GM10847 (cell line): ENCODE measurements around the gene RNU4-1.

Experiments
- POLR2A ChIP-seq: IDR thresholded peaks from 2 replicates; pipeline ENCODE4 v1.6.1; 2011; ENCODE audit not compliant: insufficient read length; ENCODE audit errors: extremely low read depth

RNU4-1 gene

GRCh38 chr12:120292661-120293531, at the start of gene RNU4-1:
Gene RNU4-1 (minus strand): TSS chr12:120293237.
- peak; percentile 99 for TF ChIP-seq POLR2A

- no peak for TF ChIP-seq POLR2A
Measured at GRCh38 chr12:120342175-120343038, 49.4 kb upstream of the RNU4-1 start.

- no peak for TF ChIP-seq POLR2A
Measured at GRCh38 chr12:120339256-120339655, 46.2 kb upstream of the RNU4-1 start.

GRCh38 chr12:120337730-120338129, 44.7 kb upstream of the RNU4-1 start:
- TF ChIP-seq POLR2A: no peak

- no peak for TF ChIP-seq POLR2A
Measured at GRCh38 chr12:120332523-120332922, 39.5 kb upstream of the RNU4-1 start.

- TF ChIP-seq POLR2A: no peak
Measured at GRCh38 chr12:120332041-120332440, 39.0 kb upstream of the RNU4-1 start.

- no peak for TF ChIP-seq POLR2A
Measured at GRCh38 chr12:120331390-120331789, 38.4 kb upstream of the RNU4-1 start.

- no peak for TF ChIP-seq POLR2A
Measured at GRCh38 chr12:120328228-120328627, 35.2 kb upstream of the RNU4-1 start.

GRCh38 chr12:120327593-120327992, 34.6 kb upstream of the RNU4-1 start, which contains the start of gene PLA2G1B:
Gene PLA2G1B (minus strand): TSS chr12:120327779. CDS start chr12:120327753, 26 bp downstream.
- no peak for TF ChIP-seq POLR2A

- TF ChIP-seq POLR2A: no peak
Measured at GRCh38 chr12:120324841-120325417, 31.9 kb upstream of the RNU4-1 start.

GRCh38 chr12:120323772-120324171, 30.7 kb upstream of the RNU4-1 start:
- no peak for TF ChIP-seq POLR2A

- no peak for TF ChIP-seq POLR2A
Measured at GRCh38 chr12:120321382-120322202, 28.6 kb upstream of the RNU4-1 start.

- TF ChIP-seq POLR2A: peak; percentile 76
Measured at GRCh38 chr12:120317224-120318105, 24.4 kb upstream of the RNU4-1 start.

- no peak for TF ChIP-seq POLR2A
Measured at GRCh38 chr12:120316798-120317223, 23.8 kb upstream of the RNU4-1 start.
